Endometrial microvascular endothelial cells (primary cell): ENCODE results near the gene SH3D19. TPM values are rescaled to one million over a fixed set of nuclear protein-coding genes. Genes with fewer than 3 reads are reported as not detected.

Source experiments
- in situ Hi-C: cut with HindIII; loops from 2 replicates; pipeline ENCODE4 v1.10.0; 2017; ENCODE audit warnings: low sequenced_read_pairs, low pct_unique_long_range_greater_than_20kb; ENCODE audit errors: inconsistent ontology term
- total RNA-seq: library from RNA; depleted of rRNA; stranded (reverse); fragments of >200 nt; gene quantifications from one replicate; pipeline ENCODE4 v1.2.3, GENCODE V29; 2015; ENCODE audit errors: inconsistent ontology term

SH3D19 gene, protein sequence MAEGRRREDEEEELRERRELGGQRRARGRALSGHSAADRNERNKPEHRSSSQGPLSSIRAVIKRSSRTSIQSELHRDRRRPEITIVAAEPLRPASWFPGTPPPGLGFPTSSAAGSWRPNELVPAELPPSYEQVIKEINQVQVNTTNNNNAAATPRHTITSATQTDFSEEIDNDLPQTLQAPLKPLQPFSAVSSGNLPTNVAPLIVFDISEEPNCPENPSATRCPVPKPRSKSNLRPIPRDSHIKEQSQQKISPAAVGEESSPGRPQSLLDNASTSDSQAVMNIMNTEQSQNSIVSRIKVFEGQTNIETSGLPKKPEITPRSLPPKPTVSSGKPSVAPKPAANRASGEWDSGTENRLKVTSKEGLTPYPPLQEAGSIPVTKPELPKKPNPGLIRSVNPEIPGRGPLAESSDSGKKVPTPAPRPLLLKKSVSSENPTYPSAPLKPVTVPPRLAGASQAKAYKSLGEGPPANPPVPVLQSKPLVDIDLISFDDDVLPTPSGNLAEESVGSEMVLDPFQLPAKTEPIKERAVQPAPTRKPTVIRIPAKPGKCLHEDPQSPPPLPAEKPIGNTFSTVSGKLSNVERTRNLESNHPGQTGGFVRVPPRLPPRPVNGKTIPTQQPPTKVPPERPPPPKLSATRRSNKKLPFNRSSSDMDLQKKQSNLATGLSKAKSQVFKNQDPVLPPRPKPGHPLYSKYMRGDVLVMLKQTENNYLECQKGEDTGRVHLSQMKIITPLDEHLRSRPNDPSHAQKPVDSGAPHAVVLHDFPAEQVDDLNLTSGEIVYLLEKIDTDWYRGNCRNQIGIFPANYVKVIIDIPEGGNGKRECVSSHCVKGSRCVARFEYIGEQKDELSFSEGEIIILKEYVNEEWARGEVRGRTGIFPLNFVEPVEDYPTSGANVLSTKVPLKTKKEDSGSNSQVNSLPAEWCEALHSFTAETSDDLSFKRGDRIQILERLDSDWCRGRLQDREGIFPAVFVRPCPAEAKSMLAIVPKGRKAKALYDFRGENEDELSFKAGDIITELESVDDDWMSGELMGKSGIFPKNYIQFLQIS
- total RNA-seq, result 49.5 TPM

DNA sequence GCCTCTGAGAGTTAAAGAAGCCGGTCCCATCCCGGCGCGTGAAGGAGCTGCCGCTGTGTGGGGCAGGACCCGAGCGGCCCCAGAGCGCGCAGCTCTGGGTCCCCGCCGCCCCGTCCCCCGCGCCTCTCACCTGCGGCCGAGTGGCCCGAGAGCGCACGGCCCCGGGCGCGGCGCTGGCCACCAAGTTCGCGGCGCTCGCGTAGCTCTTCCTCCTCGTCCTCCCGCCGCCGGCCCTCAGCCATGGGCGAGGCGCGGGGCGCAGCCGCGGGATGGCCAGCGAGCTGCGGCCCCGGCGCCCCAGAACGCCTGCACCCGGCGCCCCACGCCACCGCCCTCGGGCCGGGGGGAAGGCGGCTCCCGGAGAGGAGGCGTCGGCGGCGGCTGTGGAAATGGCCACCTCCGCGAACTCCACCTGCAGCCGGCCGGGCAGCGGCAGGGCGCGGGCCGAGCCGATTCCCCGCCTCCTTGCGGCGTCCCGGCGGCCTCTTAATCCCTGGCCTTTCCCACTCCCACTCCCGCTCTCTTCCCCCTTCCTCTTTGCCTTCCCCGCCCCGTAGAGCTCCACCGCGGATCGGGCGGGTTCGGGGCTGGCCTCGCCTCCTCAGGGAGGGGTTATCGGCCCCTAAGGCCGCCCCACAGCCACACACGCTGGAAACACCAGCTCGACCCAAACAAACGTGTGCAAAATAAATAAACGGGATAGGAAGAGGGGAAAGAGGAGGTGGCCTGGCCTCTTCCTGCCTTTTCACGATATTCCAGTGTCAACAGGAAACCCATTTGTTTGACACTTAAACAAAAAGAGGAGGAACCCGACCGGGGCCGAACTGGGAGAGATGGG, at the start of gene SH3D19:
SH3D19 (minus strand) TSS at position 495 of the 838 bp plus-strand sequence; CDS start at position 242, 253 bp downstream.
- in situ Hi-C loops, result no loop called here

DNA sequence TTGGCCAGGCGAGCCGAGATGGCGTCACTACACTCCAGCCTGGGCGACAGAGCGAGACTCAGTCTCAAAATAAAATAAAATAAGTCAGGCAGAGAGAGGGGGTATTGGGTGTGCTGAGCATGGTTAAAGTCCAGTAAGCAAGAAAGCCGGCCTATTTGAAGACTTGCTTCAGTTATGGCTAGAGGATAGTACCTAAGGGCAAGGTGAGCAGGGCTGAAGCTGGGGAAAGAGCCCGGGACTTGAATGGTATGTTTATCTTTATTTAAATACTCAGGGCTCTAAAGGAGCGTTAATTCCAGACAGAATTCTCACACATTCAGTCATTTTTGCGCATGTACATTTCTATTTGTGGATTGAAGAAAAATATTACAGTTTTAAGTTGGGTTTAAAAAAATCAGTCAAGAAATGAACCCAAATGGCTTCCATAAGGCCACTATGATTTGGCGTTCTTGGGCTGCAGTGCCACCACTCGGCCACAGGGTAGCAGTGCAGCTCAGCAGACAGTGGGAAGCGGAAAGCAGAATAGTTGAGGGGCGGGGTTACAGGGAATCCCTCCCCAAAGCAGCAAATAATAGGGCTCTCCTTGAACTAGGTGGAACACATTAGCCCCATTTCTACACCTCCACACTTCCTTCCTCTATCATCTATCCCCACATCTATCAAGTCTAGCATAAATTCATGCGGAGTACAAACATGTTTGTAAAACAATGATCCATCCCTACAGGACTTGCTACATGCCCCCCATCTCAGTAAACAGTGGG, 37.2 kb upstream of the SH3D19 start:
- in situ Hi-C loops, result no loop called here

DNA sequence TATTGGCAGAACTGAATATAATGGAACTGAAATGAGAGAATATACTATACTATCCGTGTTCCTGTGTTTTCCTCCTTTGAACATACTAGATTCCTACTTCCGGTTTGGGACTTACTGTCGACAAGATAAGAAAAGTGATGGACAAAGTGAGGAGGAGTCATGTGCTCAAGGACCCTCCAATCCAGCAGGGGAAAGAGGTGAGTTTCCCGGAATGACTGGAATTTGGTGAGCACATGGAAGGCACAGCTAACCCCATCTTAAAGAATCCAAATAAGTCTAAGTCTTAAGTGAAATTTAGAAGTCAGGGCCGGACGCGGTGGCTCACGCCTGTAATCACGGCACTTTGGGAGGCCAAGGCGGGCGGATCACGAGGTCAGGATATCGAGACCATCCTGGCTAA, 36.6 kb upstream of the SH3D19 start:
- in situ Hi-C loops, result no loop called here

DNA sequence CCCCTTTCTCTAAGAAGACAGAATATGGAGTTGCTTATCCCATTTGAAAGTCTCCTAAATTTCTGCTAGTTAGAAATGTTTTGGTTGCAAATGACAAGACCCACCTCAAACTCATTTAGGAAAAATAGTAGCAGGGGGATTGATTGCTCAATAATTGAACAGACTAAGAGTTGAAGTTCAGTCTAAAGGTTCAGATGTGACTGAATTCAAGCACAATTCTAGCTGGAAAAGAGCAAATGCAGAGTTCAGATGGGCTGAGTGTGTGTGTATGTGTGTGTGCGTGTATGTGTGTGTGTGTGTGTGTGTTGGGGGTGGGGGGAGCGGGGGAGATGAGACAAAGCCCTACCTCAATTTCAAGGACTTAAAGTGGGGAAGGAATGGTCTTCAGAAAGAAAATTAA, 35.7 kb upstream of the SH3D19 start:
- in situ Hi-C loops, result no loop called here

DNA sequence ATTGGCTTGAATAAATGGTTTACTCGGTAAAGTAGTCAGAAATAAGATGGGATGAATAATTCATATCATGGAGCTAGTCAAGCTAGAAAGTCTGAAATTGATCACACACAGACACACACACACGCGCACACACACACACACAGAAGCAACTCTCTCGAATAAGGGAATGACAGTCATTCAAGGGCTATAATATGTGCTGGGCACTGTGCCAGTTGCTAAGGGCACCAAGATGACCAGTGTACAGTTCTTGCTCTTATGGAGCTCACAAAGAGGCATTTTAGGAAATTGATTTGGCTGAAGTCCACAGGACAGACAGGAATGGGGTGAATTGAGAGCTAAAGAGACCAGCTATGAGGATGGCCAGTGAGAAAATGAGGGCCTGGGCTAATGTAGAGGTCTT, 34.2 kb upstream of the SH3D19 start:
- in situ Hi-C loops, result no loop called here

DNA sequence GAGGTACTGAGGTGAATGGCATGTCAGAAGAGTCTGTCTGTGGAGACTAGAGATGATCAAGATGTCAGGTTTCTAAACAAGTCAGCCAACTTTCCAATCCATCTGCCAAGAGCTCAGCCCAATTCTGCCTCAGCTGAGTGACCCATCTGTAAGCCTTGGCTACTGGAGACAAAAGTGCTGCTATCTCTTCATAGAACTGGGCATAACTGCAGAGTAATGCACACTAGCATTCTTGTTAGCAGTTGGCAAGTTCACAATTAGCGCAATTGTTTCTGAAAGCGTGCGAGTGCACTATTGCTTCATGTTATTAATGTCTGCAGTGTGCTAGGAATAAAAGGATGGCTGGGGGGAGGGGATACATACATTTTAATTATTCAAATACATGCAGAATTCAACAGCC, 32.9 kb upstream of the SH3D19 start:
- in situ Hi-C loops, result no loop called here

DNA sequence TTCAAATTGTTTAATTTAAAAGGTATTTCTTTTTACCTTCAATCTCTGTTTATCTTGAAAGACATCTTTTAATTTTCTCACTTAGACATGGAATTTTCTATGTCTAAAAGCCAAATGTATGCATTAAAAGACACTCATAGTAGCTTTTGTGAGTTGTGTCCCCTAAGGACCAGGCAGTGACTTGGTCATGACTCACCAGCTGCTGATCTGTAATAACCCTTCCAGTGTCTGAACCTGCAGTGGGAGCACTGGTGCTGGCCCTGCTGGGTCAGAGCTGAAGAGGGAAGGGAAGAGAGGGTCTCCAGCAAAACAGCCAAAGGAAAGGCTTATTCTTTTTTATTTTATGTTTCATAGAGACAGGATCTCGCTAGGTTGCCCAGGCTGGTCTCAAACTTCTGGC, 31.1 kb upstream of the SH3D19 start:
- in situ Hi-C loops, result no loop called here

DNA sequence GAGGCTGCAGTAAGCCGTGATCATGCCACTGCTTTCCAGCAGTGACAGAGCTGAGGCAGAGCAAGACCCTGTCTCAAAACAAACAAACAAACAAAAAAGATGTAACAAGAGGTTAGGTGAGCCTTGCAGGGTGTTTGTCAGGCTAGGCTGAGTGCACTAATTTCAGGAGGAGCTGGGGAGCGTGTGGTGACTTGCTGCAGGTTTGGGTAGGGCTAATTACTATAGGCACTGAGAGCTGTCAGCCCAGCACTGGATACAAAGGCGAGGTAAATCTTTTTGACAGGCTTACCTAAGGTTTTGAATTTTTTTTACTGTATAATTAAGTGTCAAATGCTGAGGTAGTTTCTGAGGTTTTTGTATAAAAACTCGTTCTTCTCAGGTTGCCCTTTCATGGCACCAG, 29.8 kb upstream of the SH3D19 start:
- in situ Hi-C loops, result no loop called here

DNA sequence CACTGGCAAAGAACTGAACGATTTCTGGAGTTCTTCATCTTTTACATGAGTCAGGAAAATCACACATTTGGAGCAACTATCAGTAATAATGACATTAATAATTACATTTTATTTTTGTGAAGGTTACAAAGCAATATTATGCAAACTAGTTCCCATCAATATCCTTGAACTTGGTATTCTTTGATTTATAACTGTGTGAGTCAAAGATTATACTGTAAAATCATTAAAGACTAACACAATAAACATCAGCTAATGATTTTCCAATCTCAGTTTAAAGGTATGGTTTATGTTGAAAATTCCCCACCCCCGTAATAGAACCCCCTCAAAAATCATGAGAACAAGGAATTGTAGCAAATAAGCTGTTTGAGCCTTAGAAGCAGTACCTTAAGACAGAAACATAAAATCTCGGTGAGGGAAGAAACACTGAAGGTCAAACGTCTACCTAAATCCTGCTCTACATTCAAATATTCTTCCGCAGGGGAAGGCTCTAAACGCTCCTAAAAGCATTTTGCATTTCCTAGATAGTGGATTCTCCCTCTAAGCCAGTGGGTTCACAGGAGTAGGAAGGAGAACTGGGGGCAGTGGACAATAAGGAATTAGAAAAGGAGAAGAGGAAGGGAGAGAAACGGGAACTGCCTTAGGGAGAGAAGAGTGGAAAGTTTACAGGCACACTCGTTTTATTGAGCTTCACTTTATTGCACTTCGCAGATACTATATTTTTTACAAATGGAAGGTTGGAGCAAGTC, 22.3 kb upstream of the SH3D19 start:
- in situ Hi-C loops, result no loop called here

DNA sequence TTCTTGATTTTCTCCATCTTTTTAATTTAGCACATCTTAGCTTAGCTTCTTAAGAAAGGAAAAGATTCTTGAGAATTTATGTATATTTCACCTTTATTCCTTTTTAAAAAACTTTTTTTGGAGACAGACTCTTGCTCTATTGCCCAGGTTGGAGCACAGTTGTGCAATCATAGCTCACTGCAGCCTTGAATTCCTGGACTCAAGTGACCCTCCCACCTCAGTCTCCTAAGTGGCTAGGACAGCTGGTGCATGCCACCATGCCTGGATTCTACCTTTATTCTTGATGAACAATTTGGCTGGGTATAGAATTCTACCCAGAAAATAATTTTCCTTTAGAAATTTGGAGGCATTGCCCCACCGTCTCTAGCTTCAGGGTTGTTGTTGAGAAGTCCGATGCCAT, 19.5 kb upstream of the SH3D19 start:
- in situ Hi-C loops, result no loop called here

DNA sequence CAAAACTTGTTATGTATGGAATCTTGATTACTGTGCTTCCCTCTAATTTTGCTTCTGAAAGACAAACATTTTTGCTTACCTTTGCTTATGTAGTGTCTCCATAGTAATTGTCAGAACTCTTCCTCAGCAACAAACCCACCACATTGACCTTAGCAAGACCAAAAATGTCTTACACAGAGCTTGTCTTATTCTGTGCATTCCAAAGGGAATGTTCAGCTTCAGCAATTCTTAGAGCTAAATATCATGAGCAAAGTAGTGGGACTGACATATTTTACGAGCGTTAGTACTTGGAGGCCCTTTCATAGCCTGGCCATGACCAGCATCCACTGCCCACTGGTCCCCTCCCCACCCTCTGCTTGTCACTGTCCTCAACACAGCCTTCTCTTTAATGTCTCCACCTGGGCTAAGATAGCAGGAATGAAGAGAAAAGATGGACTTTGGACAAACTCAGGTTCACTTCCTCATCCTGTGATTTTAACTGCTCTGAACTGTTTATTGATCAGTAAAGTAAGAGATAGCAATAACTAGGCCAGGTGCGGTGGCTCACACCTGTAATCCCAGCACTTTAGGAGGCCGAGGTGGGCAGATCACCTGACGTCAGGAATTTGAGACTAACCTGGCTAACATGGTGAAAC, 15.5 kb upstream of the SH3D19 start:
- in situ Hi-C loops, result no loop called here

DNA sequence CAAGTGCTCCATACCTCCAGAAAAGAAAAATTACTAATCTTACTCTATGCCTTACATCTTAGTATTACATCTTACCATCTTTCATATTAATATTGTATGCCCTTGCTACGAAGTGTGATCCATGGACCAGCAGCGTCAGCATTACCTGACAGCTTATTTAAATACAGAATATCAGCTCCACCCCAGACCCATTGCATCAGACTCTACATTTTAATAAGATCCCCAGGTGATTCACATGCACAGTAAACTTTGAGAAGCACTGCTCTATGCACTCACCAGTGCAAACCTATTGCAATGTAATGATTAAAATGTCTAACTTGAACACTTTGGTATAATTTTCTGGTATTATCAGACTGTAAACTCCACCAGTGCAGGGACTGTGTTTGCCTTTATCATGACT, 14.1 kb upstream of the SH3D19 start:
- in situ Hi-C loops, result no loop called here

DNA sequence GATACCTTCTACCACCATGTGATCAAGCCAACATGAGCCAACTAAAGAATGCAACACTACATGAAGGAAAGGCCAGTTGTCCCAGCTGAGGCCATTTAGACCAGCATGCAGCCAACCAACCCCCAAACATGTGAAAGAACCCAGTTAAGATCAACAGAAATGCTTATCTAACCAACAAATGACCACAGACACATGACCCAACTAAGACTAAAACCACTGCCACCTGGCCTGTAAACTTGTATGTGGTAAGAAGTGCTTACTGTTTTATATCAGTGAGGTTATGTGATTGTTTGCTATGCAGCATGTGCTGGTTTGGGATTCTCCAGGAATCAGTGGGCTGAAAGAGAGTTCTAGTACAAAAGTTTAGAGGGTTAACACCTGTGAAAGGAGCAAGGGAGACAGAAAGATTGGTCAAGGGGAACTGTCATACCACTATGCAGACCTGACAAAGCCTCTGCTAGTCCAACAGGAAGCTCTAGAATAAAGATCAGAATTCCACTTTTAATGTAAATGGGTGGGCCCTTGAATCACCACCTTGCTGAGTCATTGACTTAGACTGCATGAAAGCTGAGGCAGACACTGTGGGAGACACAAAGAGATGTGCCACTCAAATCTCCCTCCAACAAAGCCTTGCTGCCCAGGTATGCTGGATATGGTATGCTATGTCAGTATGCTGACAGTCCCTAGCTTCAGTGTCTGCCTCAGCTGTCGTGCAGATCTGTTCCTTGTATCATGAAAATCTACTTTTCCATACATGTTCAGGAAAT, 6.1 kb upstream of the SH3D19 start:
- in situ Hi-C loops, result no loop called here

DNA sequence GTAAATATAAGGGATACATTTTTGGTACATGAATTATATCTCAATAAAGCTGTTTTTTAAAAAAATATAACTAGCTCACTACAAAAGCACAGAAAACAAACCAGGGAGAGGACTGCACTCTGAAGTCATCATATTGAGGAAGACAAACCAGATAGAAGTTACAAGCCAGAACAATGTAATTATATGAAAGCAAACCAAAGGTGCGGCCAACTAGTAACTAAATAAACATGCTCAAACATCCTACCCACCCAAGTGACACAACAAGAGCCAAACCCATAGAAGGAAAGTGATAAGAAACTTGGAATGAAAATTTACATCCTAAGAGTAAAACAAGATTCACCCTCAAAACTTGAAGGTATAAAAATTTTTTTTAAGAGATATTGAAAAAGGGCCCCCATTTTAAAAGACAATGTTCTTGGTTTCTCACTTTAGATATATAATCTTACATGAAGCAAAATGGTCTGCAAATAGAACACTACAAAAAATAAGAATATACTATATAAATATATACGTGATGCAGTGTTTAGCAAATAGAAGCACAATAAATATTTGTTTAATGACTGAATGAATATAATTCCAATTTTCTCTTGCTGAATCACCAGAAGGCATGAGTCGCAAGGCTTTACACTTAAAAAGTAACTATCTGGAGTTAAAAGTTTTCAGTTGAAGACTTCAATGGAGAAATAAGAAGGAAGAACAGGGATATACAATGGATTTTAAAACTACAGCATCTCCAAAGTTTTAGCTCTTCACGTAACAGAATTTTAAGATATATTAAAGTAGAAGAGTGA, 4.0 kb upstream of the SH3D19 start:
- in situ Hi-C loops, result no loop called here

DNA sequence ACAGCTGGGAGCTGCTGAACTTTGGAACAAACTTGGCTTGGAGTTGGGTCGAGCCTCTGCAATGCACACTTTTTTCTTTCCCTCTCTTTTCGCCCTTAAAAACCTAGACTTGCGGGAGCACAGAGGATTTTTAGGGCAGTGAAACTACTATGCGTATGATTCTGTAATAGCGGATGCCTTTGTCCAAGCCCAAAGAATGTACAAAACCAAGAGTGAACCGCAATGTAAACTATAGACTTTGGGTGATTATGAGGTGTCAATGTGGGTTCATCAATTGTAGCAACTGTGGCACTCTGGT, 493 bp upstream of the SH3D19 start:
- in situ Hi-C loops, result no loop called here

DNA sequence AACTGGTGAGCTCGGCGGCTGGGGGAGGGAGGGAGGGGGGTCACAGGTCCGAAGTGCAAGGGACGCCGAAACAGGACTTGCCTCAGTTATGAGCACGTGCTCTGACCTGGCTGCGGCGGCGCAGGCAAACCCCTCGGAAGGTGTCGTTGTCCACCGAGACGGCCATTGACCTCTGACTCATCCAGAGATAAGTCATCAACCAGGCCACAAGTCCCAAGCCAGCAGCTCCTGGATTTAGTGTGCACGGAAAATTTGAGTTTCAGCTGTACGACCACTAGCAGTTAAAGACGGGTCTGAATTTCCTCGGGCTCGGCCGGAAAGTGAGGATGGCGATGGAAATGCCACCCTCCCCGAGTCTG, 674 bp downstream of the SH3D19 start:
- in situ Hi-C loops, result no loop called here
